Keratinocyte (primary cell): ENCODE results near the gene ZDHHC9. TPM values are rescaled to one million over a fixed set of nuclear protein-coding genes. Genes with fewer than 3 reads are reported as not detected.

ENCODE experiments used
- DNase-seq: peaks from one replicate; pipeline ENCODE4 v3.0.0-alpha.2; 2011; ENCODE audit warnings: low read depth, missing footprints, low spot score
- FAIRE-seq: peaks from 2 replicates; lab custom pipeline; 2011; peaks lifted over from hg19 to GRCh38; lab: Jason Lieb, UNC
- H2AFZ ChIP-seq: 2 replicates; pipeline ENCODE4 v1.6.0; 2012; ENCODE audit warnings: low read length, control low read depth, inconsistent platforms; ENCODE audit not compliant: control insufficient read depth
- H3K27ac ChIP-seq: 2 replicates; pipeline ENCODE4 v1.5.1; 2011; ENCODE audit warnings: low read length; ENCODE audit not compliant: control insufficient read depth, insufficient read depth
- H3K27me3 ChIP-seq: 3 replicates; pipeline ENCODE4 v1.6.0; 2011; ENCODE audit warnings: low read length; ENCODE audit not compliant: control insufficient read depth, insufficient read depth; ENCODE audit errors: extremely low read depth
- H3K36me3 ChIP-seq, 2 experiments: 2 replicates in 1 of 2; 3 replicates in 1 of 2; pipeline ENCODE4 v1.5.1; 2011; ENCODE audit warnings: low read length in 2 of 2, mild to moderate bottlenecking in 1 of 2; ENCODE audit not compliant: control insufficient read depth in 2 of 2, insufficient read depth in 2 of 2; ENCODE audit errors: extremely low read depth in 1 of 2
- H3K4me1 ChIP-seq: 3 replicates; pipeline ENCODE4 v1.5.1; 2011; ENCODE audit warnings: low read length; ENCODE audit not compliant: control insufficient read depth, insufficient read depth; ENCODE audit errors: extremely low read depth
- H3K4me2 ChIP-seq: 3 replicates; pipeline ENCODE4 v1.6.0; 2011; ENCODE audit warnings: low read depth, low read length; ENCODE audit not compliant: control insufficient read depth, insufficient read depth; ENCODE audit errors: extremely low read depth
- H3K4me3 ChIP-seq, 3 experiments: fragments of 200-600 bp in 1 of 3; sonication (generic) in 1 of 3; 2 replicates in 2 of 3; 3 replicates in 1 of 3; pipeline ENCODE4 v1.5.1; 2011 to 2016; ENCODE audit warnings: low read length in 3 of 3, mild to moderate bottlenecking in 3 of 3, control low read depth in 2 of 3, inconsistent platforms in 1 of 3, low read depth in 1 of 3, mixed read lengths in 1 of 3, mixed run types in 1 of 3, moderate library complexity in 1 of 3; ENCODE audit not compliant: control insufficient read depth in 2 of 3, insufficient read depth in 2 of 3; ENCODE audit errors: extremely low read depth in 1 of 3
- H3K79me2 ChIP-seq: 2 replicates; pipeline ENCODE4 v1.6.0; 2012; ENCODE audit warnings: low read length; ENCODE audit not compliant: control insufficient read depth, insufficient read depth
- H3K9ac ChIP-seq: 3 replicates; pipeline ENCODE4 v1.6.0; 2011; ENCODE audit warnings: low read length; ENCODE audit not compliant: control insufficient read depth, insufficient read depth; ENCODE audit errors: extremely low read depth
- H3K9me1 ChIP-seq: 3 replicates; pipeline ENCODE4 v1.6.0; 2011; ENCODE audit warnings: low read length; ENCODE audit not compliant: control insufficient read depth, insufficient read depth; ENCODE audit errors: extremely low read depth
- H3K9me3 ChIP-seq: 2 replicates; pipeline ENCODE4 v1.5.1; 2012; ENCODE audit warnings: low read depth, low read length; ENCODE audit not compliant: control insufficient read depth
- H4K20me1 ChIP-seq: 3 replicates; pipeline ENCODE4 v1.6.0; 2011; ENCODE audit warnings: low read length; ENCODE audit not compliant: control insufficient read depth, insufficient read depth; ENCODE audit errors: extremely low read depth
- EZH2 ChIP-seq: IDR thresholded peaks from one replicate; pipeline ENCODE4 v1.6.1; 2012; ENCODE audit warnings: inconsistent platforms, mild to moderate bottlenecking, low read length, moderate library complexity
- dilution Hi-C: fragments of 300-500 bp; cut with MboI; formaldehyde crosslinking; loops from one replicate; pipeline ENCODE4 v1.7.0; 2020; ENCODE audit warnings: low sequenced_read_pairs; ENCODE audit not compliant: extremely low pct_ligation_motif_present
- polyA plus RNA-seq, 5 experiments: library from polyadenylated mRNA; depleted of rRNA in 3 of 5; stranded (reverse) in 3 of 5; stranded (forward) in 1 of 5; unstranded in 1 of 5; fragments of >200 nt; gene quantifications; 1 replicate in 1 of 5; 2 replicates in 3 of 5; 3 replicates in 1 of 5; pipeline versions ENCODE4 v1.2.1 to v1.2.3, GENCODE V29; 2011 to 2012; ENCODE audit warnings: missing spikeins in 2 of 5, low read depth in 1 of 5, low replicate concordance in 1 of 5
- small RNA-seq, 3 experiments: library from RNA; depleted of rRNA; stranded (forward); fragments of <200 nt; gene quantifications; one replicate each; pipeline ENCODE3, GENCODE V24; 2012; ENCODE audit warnings: low read depth in 3 of 3, low replicate concordance in 1 of 3; ENCODE audit not compliant: insufficient read length in 3 of 3
- TF ChIP-seq, protein P1 (sequence below), 3 experiments: IDR thresholded peaks in 1 of 3; conservative IDR thresholded peaks in 1 of 3; optimal IDR thresholded peaks in 1 of 3; 2 replicates in 2 of 3; 3 replicates in 1 of 3; pipeline versions ENCODE3 to v1.5.1; 2011; ENCODE audit warnings: low read length in 3 of 3, mild to moderate bottlenecking in 3 of 3, moderate library complexity in 2 of 3, control low read depth in 1 of 3, inconsistent platforms in 1 of 3; ENCODE audit not compliant: insufficient read depth in 2 of 3; ENCODE audit errors: extremely low read depth in 1 of 3

Gene ZDHHC9
- polyA plus RNA-seq, 1 donor (not counting 4 experiments of a cell fraction or from before 2014, with no cell fraction given) = 30.0 TPM

DNA sequence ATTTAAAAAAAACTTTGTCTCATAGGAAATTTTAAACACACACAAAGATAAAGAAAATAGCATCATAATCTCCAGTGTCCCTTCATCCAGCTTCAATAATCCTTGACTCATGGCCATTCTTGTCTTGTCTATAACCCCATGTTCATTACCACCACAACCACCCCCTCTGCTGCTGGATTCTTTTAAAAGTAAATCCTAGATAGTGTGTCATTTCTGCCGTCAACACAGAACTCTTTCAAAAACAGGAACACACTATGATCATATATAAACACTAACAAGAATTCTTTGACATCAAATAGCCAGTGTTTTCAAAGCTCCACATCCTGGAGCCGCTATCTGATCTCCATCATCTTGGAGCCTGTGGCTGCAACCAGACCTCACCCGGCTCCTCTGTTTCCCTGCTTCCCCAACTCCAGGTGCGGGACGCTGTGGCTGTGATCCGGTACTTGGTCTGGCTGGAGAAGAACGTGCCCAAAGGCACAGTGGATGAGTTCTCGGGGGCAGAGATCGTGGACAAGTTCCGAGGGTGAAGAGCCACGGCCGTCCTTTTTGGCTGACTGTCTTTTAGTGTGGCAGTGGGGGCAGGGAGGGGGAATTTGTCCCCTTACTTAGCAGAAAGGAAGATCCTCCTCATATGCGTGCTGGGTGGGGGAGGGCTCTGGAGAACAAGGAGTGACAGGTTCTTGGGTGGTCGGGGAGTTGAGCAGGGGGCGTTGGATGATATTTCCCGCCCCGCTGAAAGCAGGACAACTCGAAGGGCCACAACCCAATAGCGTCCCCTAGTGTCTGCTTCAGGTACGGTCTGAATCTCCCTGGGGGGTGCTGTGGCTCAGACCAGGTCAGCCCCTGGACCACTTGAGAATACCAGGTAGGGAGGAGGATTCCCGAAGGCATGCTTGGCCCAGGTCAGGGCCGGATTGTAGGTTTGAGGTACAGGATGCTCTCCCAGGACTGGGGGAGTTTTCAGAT is 89.3 kb downstream of the ZDHHC9 start:
- no peak for FAIRE-seq
- no peak overlapping the region for H3K9ac ChIP-seq
- no peak for TF ChIP-seq EZH2
- TF ChIP-seq, protein P1, sequence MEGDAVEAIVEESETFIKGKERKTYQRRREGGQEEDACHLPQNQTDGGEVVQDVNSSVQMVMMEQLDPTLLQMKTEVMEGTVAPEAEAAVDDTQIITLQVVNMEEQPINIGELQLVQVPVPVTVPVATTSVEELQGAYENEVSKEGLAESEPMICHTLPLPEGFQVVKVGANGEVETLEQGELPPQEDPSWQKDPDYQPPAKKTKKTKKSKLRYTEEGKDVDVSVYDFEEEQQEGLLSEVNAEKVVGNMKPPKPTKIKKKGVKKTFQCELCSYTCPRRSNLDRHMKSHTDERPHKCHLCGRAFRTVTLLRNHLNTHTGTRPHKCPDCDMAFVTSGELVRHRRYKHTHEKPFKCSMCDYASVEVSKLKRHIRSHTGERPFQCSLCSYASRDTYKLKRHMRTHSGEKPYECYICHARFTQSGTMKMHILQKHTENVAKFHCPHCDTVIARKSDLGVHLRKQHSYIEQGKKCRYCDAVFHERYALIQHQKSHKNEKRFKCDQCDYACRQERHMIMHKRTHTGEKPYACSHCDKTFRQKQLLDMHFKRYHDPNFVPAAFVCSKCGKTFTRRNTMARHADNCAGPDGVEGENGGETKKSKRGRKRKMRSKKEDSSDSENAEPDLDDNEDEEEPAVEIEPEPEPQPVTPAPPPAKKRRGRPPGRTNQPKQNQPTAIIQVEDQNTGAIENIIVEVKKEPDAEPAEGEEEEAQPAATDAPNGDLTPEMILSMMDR (optimal IDR thresholded peaks at IDR 0.05 in 1 of 3, IDR thresholded peaks at IDR 0.05 in 1 of 3, conservative IDR thresholded peaks at IDR 0.05 in 1 of 3; ENCODE audit: extremely low read depth in 1 of 3, insufficient read depth in 2 of 3, low read length in 3 of 3) = peak in 2 of 3 experiments; percentile 32 to 48

More for the DNA sequence above, 89.3 kb downstream of the ZDHHC9 start:
- H3K79me2 ChIP-seq = no peaks in the 10 kb centered on the region
- dilution Hi-C loops = no loop called here
- DNase-seq = no peak
- H3K27ac ChIP-seq = no peak overlapping the region
- no peaks in the 10 kb centered on the region for H3K9me3 ChIP-seq
- H3K27me3 ChIP-seq = no peaks in the 10 kb centered on the region
- H3K4me3 ChIP-seq = no peak overlapping the region
- H3K36me3 ChIP-seq = no peaks in the 10 kb centered on the region
- no peaks in the 10 kb centered on the region for H3K9me1 ChIP-seq
- H3K4me2 ChIP-seq = no peak overlapping the region
- H4K20me1 ChIP-seq = no peaks in the 10 kb centered on the region
- H3K4me1 ChIP-seq = no peaks in the 10 kb centered on the region
- no peak overlapping the region for H2AFZ ChIP-seq

Small RNA genes within 50 kb of the gene (small RNA-seq; reads per million reads assigned to genes)
- gene RF00017 = 0 reads per million in 3 experiments

Other genes starting within 250 kb of the ZDHHC9 start
- 0.71 to 4.1 TPM (median 1.8 TPM) in 3 replicates for gene APLN, start 188.9 kb downstream of the ZDHHC9 start, polyA plus RNA-seq
- not detected in 3 replicates for gene XPNPEP2, start 104.9 kb downstream of the ZDHHC9 start, polyA plus RNA-seq
- gene SASH3, start 63.9 kb downstream of the ZDHHC9 start, polyA plus RNA-seq = 0.08 to 0.09 TPM in 2 of 3 replicates, not detected in the other
- 18.3 to 30.6 TPM (median 29.1 TPM) in 3 replicates for gene UTP14A, start 62.3 kb upstream of the ZDHHC9 start, polyA plus RNA-seq
- 0.41 to 1.2 TPM (median 0.54 TPM) in 3 replicates for gene BCORL1, start 138.7 kb upstream of the ZDHHC9 start, polyA plus RNA-seq